Ovary (tissue), 9 donors: ENCODE results near the gene DGKQ. TPM values are rescaled to one million over a fixed set of nuclear protein-coding genes. Genes with fewer than 3 reads are reported as not detected.

Source experiments
- DNase-seq, 5 donors: peaks; one replicate each; pipeline ENCODE4 v3.0.0-alpha.2; 2019 to 2020
- H3K27ac ChIP-seq, 2 donors: fragments of 200-600 bp; one replicate each; pipeline versions ENCODE4 v1.5.1 to v1.8.0; 2019 to 2022
- H3K27me3 ChIP-seq: fragments of 200-600 bp; one replicate; pipeline ENCODE4 v1.8.0; 2022
- H3K36me3 ChIP-seq: fragments of 200-600 bp; sonication (generic); one replicate; pipeline ENCODE4 v1.5.1; 2019
- H3K4me1 ChIP-seq: one replicate; pipeline ENCODE4 v1.8.1; 2013; ENCODE audit warnings: mild to moderate bottlenecking, moderate library complexity; ENCODE audit not compliant: insufficient read depth
- H3K4me3 ChIP-seq: fragments of 200-600 bp; sonication (generic); one replicate; pipeline ENCODE4 v1.5.1; 2017
- H3K9me3 ChIP-seq, 2 donors: fragments of 200-600 bp in 1 of 2; sonication (generic) in 1 of 2; one replicate each; pipeline versions ENCODE4 v1.5.1 to v1.8.1; 2013 to 2019; ENCODE audit warnings: mild to moderate bottlenecking in 1 of 2, moderate library complexity in 1 of 2
- CTCF ChIP-seq, 3 donors: fragments of 450-650 bp in 2 of 3; fragments of 200-600 bp in 1 of 3; IDR thresholded peaks; one replicate each; pipeline versions ENCODE4 v1.5.1 to v1.8.0; 2016 to 2022; ENCODE audit warnings: antibody characterized with exemption in 3 of 3, mild to moderate bottlenecking in 1 of 3
- EP300 ChIP-seq: sonication (generic); formaldehyde crosslinking; IDR thresholded peaks from one replicate; pipeline ENCODE4 v1.6.1; 2017; ENCODE audit warnings: antibody characterized with exemption
- POLR2A ChIP-seq: fragments of 450-650 bp; IDR thresholded peaks from one replicate; pipeline ENCODE4 v1.6.1; 2017; ENCODE audit warnings: antibody characterized with exemption, mild to moderate bottlenecking, moderate library complexity
- WGBS, 3 donors: extraction: QIAGEN DNeasy Blood & Tissue Kit in 1 of 3; methylation state at CpG; one replicate each; pipeline versions ENCODE4 v1.1.5 to v1.1.7; 2013 to 2017; 5-methylcytosine and 5-hydroxymethylcytosine counted together
- intact Hi-C, 4 donors: fragments of 100-400 bp; cut with DNase I; formaldehyde crosslinking; loops; one replicate each; pipeline versions ENCODE4 v1.11.0 to v1.15.1; 2022 to 2023
- polyA plus RNA-seq, 2 donors: library from polyadenylated mRNA; stranded (reverse); fragments of 200-250 nt in 1 of 2; fragments of 350-450 nt in 1 of 2; fragmentation: Illumina TruSeq in 1 of 2; extraction: RNeasy Lipid Tissue Mini Kit (QIAGEN cat#74804) in 1 of 2; gene quantifications; one replicate each; pipeline ENCODE4 v1.2.3, GENCODE V29; 2013 to 2014
- total RNA-seq, 7 donors: library from RNA; depleted of rRNA in 2 of 7; stranded (reverse); fragments of >200 nt in 2 of 7; fragmentation: NEBNext Ultra II Directional in 3 of 7; extraction: Animal tissue kit (Norgen Biotek cat#: 25700) in 3 of 7; gene quantifications; one replicate each; pipeline versions ENCODE4 v1.1.0 to v1.2.4, GENCODE V29; 2016 to 2023
- donor health status: DM: no; HTN: no; CAD: no; lungs with moderate emphysema.
- donor health status: DM: no; HTN: no; CAD: no.
- donor health status: Bipolar disorder and iron deficiency.
- donor health status: DM: yes; HTN: yes; CAD: no.
- donor health status: DM: no; HTN: no; CAD: no.
- donor health status: DM: yes; HTN: yes; CAD: no.

DGKQ gene
- total and polyA plus RNA-seq, 9 donors, result 0.53 to 12.9 (median 6.9) TPM

GRCh38 chr4:971666-972500 lies 1.5 kb downstream of the DGKQ start:
- Histone ChIP-seq H3K27me3 (no peaks in the 10 kb centered on the region), H3K4me1 (peaks cover 8% of the 10 kb centered on the region), H3K27ac (no peak overlapping the region), H3K4me3 (peak overlapping the region; percentile 83), H3K9me3 (no peaks in the 10 kb centered on the region), H3K36me3 (no peaks in the 10 kb centered on the region)
- DNase-seq, result no peak
- intact Hi-C loops, result no loop called here
- WGBS, 3 donors, result 47 to 53% (median 53%) methylated on average over 16 to 24 of the region's 24 CpGs
- TF ChIP-seq EP300 (no peak), CTCF (IDR thresholded peaks at IDR 0.05) (no peak), POLR2A (no peak)

- TF ChIP-seq POLR2A (no peak), EP300 (no peak), CTCF (IDR thresholded peaks at IDR 0.05) (no peak)
- H3K27ac ChIP-seq, result no peak overlapping the region
- no peaks in the 10 kb centered on the region for H3K36me3 ChIP-seq
- DNase-seq, result no peak
- WGBS, 3 donors, result 73 to 78% (median 74%) methylated on average over 17 of the region's 17 CpGs
- intact Hi-C loops, result no loop called here
- no peaks in the 10 kb centered on the region for H3K9me3 ChIP-seq
- H3K4me3 ChIP-seq, result no peak overlapping the region
- H3K27me3 ChIP-seq, result no peaks in the 10 kb centered on the region
- H3K4me1 ChIP-seq, result peaks cover 8% of the 10 kb centered on the region
These were observed 2.4 kb downstream of the DGKQ start for GRCh38 chr4:970854-971520.

GRCh38 chr4:970046-970745 lies 3.2 kb downstream of the DGKQ start:
- no peaks in the 10 kb centered on the region for H3K27me3 ChIP-seq
- 91 to 93% (median 92%) methylated on average over 25 of the region's 25 CpGs for WGBS, 3 donors
- no peak overlapping the region for H3K4me3 ChIP-seq
- H3K36me3 ChIP-seq, result no peaks in the 10 kb centered on the region
- TF ChIP-seq EP300, result no peak
- TF ChIP-seq CTCF (IDR thresholded peaks at IDR 0.05), result no peak
- no peak for TF ChIP-seq POLR2A
- H3K27ac ChIP-seq, result no peak overlapping the region
- intact Hi-C loops, result no loop called here
- peaks cover 8% of the 10 kb centered on the region for H3K4me1 ChIP-seq
- no peak for DNase-seq
- no peaks in the 10 kb centered on the region for H3K9me3 ChIP-seq

GRCh38 chr4:968621-969394 lies 4.6 kb downstream of the DGKQ start:
- Histone ChIP-seq H3K27ac (no peak overlapping the region), H3K9me3 (no peaks in the 10 kb centered on the region), H3K27me3 (no peaks in the 10 kb centered on the region), H3K36me3 (no peaks in the 10 kb centered on the region), H3K4me1 (peaks cover 8% of the 10 kb centered on the region), H3K4me3 (no peak overlapping the region)
- 82 to 86% (median 83%) methylated on average over 18 to 23 of the region's 23 CpGs for WGBS, 3 donors
- intact Hi-C loops, result no loop called here
- DNase-seq, result no peak
- TF ChIP-seq EP300, result no peak
- no peak for TF ChIP-seq CTCF (IDR thresholded peaks at IDR 0.05)
- no peak for TF ChIP-seq POLR2A
